Breast epithelium (tissue), 4 donors: Measurements from ENCODE around the gene LPAR3. TPM values are rescaled to one million over a fixed set of nuclear protein-coding genes. Genes with fewer than 3 reads are reported as not detected.

ENCODE experiments used
- DNase-seq, 2 donors: peaks; one replicate each; pipeline ENCODE4 v3.0.0-alpha.2; 2019; ENCODE audit warnings: low spot score in 2 of 2
- H3K27ac ChIP-seq, 2 donors: fragments of 200-600 bp; sonication (generic) in 1 of 2; one replicate each; pipeline ENCODE4 v1.5.1; 2016 to 2019; ENCODE audit warnings: mild to moderate bottlenecking in 1 of 2
- H3K27me3 ChIP-seq, 2 donors: fragments of 200-600 bp; sonication (generic) in 1 of 2; one replicate each; pipeline versions ENCODE4 v1.5.1 to v1.6.0; 2017 to 2019; ENCODE audit warnings: control low read depth in 1 of 2, mild to moderate bottlenecking in 1 of 2
- H3K36me3 ChIP-seq: fragments of 200-600 bp; one replicate; pipeline ENCODE4 v1.5.1; 2019
- H3K4me1 ChIP-seq, 2 donors: fragments of 200-600 bp; sonication (generic); one replicate each; pipeline ENCODE4 v1.5.1; 2016 to 2019; ENCODE audit warnings: control low read depth in 1 of 2
- H3K4me3 ChIP-seq, 3 donors: fragments of 200-600 bp; sonication (generic); 1 replicate in 2 of 3; 2 replicates in 1 of 3; pipeline ENCODE4 v1.5.1; 2016 to 2019; ENCODE audit warnings: mild to moderate bottlenecking in 3 of 3, moderate library complexity in 2 of 3
- H3K9me3 ChIP-seq, 2 donors: fragments of 200-600 bp; sonication (generic) in 1 of 2; one replicate each; pipeline ENCODE4 v1.5.1; 2016 to 2019; ENCODE audit warnings: control low read depth in 1 of 2
- POLR2A ChIP-seq: fragments of 450-650 bp; IDR thresholded peaks from one replicate; pipeline ENCODE4 v1.6.1; 2016; ENCODE audit warnings: antibody characterized with exemption, mild to moderate bottlenecking, moderate library complexity
- POLR2AphosphoS5 ChIP-seq, 3 donors: sonication (generic); formaldehyde crosslinking; IDR thresholded peaks; one replicate each; pipeline ENCODE4 v1.6.1; 2017; ENCODE audit warnings: antibody characterized with exemption in 3 of 3
- intact Hi-C: fragments of 100-400 bp; cut with DNase I; formaldehyde crosslinking; loops from one replicate; pipeline ENCODE4 v1.15.1; 2023; ENCODE audit warnings: low total_unique reads
- total RNA-seq, 3 donors: library from RNA; depleted of rRNA; stranded (reverse); fragments of >200 nt; gene quantifications; one replicate each; pipeline ENCODE4 v1.1.0, GENCODE V29; 2016
- TF ChIP-seq, protein P1 (sequence below), 3 donors: fragments of 450-650 bp; IDR thresholded peaks; one replicate each; pipeline ENCODE4 v1.5.1; 2016 to 2017; ENCODE audit warnings: antibody characterized with exemption in 3 of 3, mild to moderate bottlenecking in 3 of 3, moderate library complexity in 3 of 3

The LPAR3 gene
- total RNA-seq, 3 donors from 2014 or later = 1.6 to 3.7 TPM; not detected in 1

GRCh38 chr1:84785271-84786036 is 107.6 kb downstream of the LPAR3 start:
- no peaks in the 10 kb centered on the region for H3K36me3 ChIP-seq
- H3K27ac ChIP-seq = peak overlapping the region in 1 of 2 donors; percentile 2
- no peak overlapping the region for H3K4me3 ChIP-seq
- H3K4me1 ChIP-seq = peaks cover 0 to 4% of the 10 kb centered on the region in 2 donors
- H3K27me3 ChIP-seq = no peaks in the 10 kb centered on the region
- intact Hi-C loops = no loop called here
- no peaks in the 10 kb centered on the region for H3K9me3 ChIP-seq
- peak in 1 of 2 donors; percentile 73 for DNase-seq
- TF ChIP-seq POLR2A (no peak), POLR2AphosphoS5 (IDR thresholded peaks at IDR 0.05) (no peak)
- TF ChIP-seq, protein P1, sequence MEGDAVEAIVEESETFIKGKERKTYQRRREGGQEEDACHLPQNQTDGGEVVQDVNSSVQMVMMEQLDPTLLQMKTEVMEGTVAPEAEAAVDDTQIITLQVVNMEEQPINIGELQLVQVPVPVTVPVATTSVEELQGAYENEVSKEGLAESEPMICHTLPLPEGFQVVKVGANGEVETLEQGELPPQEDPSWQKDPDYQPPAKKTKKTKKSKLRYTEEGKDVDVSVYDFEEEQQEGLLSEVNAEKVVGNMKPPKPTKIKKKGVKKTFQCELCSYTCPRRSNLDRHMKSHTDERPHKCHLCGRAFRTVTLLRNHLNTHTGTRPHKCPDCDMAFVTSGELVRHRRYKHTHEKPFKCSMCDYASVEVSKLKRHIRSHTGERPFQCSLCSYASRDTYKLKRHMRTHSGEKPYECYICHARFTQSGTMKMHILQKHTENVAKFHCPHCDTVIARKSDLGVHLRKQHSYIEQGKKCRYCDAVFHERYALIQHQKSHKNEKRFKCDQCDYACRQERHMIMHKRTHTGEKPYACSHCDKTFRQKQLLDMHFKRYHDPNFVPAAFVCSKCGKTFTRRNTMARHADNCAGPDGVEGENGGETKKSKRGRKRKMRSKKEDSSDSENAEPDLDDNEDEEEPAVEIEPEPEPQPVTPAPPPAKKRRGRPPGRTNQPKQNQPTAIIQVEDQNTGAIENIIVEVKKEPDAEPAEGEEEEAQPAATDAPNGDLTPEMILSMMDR (IDR thresholded peaks at IDR 0.05) = no peak

- intact Hi-C loops = no loop called here
- Histone ChIP-seq H3K27ac (no peak overlapping the region), H3K9me3 (no peaks in the 10 kb centered on the region), H3K4me1 (peaks cover 0 to 4% of the 10 kb centered on the region in 2 donors), H3K27me3 (no peaks in the 10 kb centered on the region), H3K36me3 (no peaks in the 10 kb centered on the region), H3K4me3 (no peak overlapping the region)
- TF ChIP-seq, protein P1 (IDR thresholded peaks at IDR 0.05) = no peak
- TF ChIP-seq POLR2A (no peak), POLR2AphosphoS5 (IDR thresholded peaks at IDR 0.05) (no peak)
- no peak for DNase-seq
Measured at GRCh38 chr1:84782881-84783280, 110.1 kb downstream of the LPAR3 start.

- no peaks in the 10 kb centered on the region for H3K36me3 ChIP-seq
- no peak overlapping the region for H3K27ac ChIP-seq
- H3K27me3 ChIP-seq = no peaks in the 10 kb centered on the region
- no peak overlapping the region for H3K4me3 ChIP-seq
- no peaks in the 10 kb centered on the region for H3K9me3 ChIP-seq
- H3K4me1 ChIP-seq = peaks cover 0 to 4% of the 10 kb centered on the region in 2 donors
- no peak for DNase-seq
- intact Hi-C loops = no loop called here
- no peak for TF ChIP-seq POLR2A
- TF ChIP-seq, protein P1 (IDR thresholded peaks at IDR 0.05) = peak in 1 of 3 donors; percentile 30
Measured at GRCh38 chr1:84781946-84782771, 110.8 kb downstream of the LPAR3 start.

DNA sequence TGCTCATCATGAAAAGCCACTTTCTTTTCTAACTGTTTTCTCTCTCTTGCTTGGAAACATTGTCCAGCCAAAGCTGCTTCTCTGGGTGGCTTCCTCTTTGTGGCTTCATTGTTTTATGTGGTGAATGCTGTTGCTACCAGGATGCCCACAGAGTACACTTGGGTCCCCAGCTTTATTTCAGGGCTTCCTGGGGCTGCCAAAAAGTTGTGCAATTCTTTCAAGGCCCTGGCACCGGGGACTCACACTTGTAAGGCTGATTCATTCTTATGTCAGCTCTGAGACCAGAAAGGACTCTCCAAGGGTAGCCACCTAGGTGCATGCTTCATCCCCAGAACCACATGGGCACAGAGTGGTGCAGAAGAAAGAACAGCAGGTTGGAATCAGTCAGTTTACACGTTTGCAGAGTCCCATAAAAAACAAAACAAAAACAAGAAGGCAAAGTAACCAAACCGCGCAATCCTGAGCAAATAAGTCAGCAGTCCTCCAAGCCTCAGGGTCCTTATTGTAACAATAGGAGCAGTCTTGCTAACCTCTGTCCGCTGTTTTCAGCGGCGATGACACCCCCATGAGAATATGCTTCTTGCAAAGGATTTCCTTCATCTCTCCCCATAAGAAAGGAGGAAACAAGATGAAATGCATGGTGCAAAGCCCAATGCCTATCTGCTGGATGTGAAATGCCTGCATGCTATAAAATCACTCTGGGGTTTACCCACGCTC is 112.8 kb downstream of the LPAR3 start:
- DNase-seq = peak in 1 of 2 donors; percentile 78
- Histone ChIP-seq H3K4me3 (no peak overlapping the region), H3K9me3 (no peaks in the 10 kb centered on the region), H3K4me1 (no peaks in the 10 kb centered on the region), H3K36me3 (no peaks in the 10 kb centered on the region), H3K27me3 (no peaks in the 10 kb centered on the region), H3K27ac (no peak overlapping the region)
- TF ChIP-seq POLR2A (no peak), POLR2AphosphoS5 (IDR thresholded peaks at IDR 0.05) (no peak)
- TF ChIP-seq, protein P1 (IDR thresholded peaks at IDR 0.05) = no peak
- intact Hi-C loops = no loop called here
